T-helper 17 cell (primary cell): Measurements from ENCODE around the gene AGBL1. TPM values are rescaled to one million over a fixed set of nuclear protein-coding genes. Genes with fewer than 3 reads are reported as not detected.

ENCODE experiments used
- ATAC-seq: fragments of 150-1000 bp; cut with Tn5 transposase; 2 replicates; pipeline ENCODE4 v1.10.0; 2021; ENCODE audit warnings: mild to moderate bottlenecking, moderate library complexity
- DNase-seq, 3 donors: peaks; one replicate each; pipeline versions ENCODE4 v3.0.0 to v3.0.0-alpha.2; 2020 to 2021
- H3K9me3 ChIP-seq: one replicate; pipeline ENCODE4 v1.7.0; 2013; ENCODE audit warnings: low read length, mild to moderate bottlenecking; ENCODE audit not compliant: control insufficient read depth, poor library complexity, severe bottlenecking
- H3K27ac Mint-ChIP-seq: one replicate; pipeline ENCODE4 v1.8.0; 2022; ENCODE audit warnings: mild to moderate bottlenecking, moderate library complexity, mixed read lengths
- H3K27me3 Mint-ChIP-seq: one replicate; pipeline ENCODE4 v1.8.0; 2022; ENCODE audit warnings: mixed read lengths
- H3K36me3 Mint-ChIP-seq: one replicate; pipeline ENCODE4 v1.8.0; 2022; ENCODE audit warnings: low read depth, mixed read lengths
- H3K4me1 Mint-ChIP-seq: one replicate; pipeline ENCODE4 v1.8.0; 2022; ENCODE audit warnings: mild to moderate bottlenecking, mixed read lengths
- H3K4me3 Mint-ChIP-seq: one replicate; pipeline ENCODE4 v1.8.0; 2022; ENCODE audit warnings: mild to moderate bottlenecking, moderate library complexity, mixed read lengths
- total RNA-seq, 4 donors: library from RNA in 2 of 4; stranded (reverse) in 2 of 4; gene quantifications; one replicate each; pipeline ENCODE4 v1.2.3 and lab custom pipeline; 2022 to 2026

AGBL1 gene
- total RNA-seq, 2 donors from 2014 or later, result not detected

DNA sequence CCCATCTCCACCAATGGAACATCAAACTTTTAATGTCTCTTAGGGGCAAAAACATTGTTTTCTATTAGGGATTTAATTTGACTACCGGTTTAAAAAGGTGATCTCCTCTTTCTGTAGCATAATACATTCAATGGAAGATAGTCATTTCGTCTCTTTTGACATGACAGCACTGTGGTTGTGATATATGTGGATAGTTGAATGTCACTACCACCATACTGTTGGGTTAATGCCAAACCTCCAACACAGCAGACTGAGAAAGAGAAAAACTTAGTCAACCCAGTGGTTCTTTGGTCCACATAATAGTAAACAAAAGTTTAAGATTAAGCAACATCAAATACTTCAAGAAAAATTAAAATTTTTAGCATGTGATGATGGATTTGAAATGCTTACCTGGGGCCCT, 530.4 kb downstream of the AGBL1 start:
- DNase-seq, result no peak
- H3K9me3 ChIP-seq, result no peaks in the 10 kb centered on the region
- peaks cover under 1% of the 10 kb centered on the region for H3K36me3 Mint-ChIP-seq
- peak overlapping the region; percentile 17 for H3K27ac Mint-ChIP-seq
- no peaks in the 10 kb centered on the region for H3K27me3 Mint-ChIP-seq
- peaks cover 27% of the 10 kb centered on the region for H3K4me1 Mint-ChIP-seq
- H3K4me3 Mint-ChIP-seq, result no peak overlapping the region
- no peak for ATAC-seq

DNA sequence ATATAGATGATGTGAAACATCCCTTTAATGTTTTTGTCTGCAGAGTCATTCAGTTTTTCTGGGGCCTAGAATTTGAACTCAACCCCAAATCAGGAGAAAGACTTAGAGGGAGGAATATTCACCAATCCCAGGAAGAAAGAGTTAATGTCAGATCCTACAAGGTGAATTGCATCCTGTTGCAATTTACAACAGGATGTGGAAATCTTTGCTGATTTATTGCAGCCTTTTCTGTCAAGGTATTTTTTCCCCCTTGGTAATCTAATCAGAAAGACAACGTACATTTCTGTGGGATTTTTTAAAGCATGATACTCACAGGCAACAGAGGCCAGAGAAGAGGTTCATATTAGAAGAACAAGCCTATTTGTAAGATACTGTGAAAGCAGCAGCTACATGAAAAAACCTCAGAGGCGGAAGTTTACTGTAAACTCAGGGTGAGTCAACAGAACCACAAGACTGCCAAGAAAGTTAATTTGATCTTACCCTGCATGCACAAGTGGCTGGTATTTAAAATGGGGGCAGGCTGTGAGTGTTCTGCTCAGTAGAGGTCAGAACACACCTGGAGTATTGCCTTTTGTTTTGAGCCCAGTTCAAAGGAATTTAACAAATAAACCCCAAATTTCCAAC, 531.9 kb downstream of the AGBL1 start:
- peaks cover 3% of the 10 kb centered on the region for H3K36me3 Mint-ChIP-seq
- ATAC-seq (peak; percentile 94), DNase-seq (no peak)
- H3K4me1 Mint-ChIP-seq, result peaks cover 41% of the 10 kb centered on the region
- H3K27ac Mint-ChIP-seq, result peak overlapping the region; percentile 79
- H3K4me3 Mint-ChIP-seq, result peak overlapping the region; percentile 19
- H3K9me3 ChIP-seq, result no peaks in the 10 kb centered on the region
- no peaks in the 10 kb centered on the region for H3K27me3 Mint-ChIP-seq

DNA sequence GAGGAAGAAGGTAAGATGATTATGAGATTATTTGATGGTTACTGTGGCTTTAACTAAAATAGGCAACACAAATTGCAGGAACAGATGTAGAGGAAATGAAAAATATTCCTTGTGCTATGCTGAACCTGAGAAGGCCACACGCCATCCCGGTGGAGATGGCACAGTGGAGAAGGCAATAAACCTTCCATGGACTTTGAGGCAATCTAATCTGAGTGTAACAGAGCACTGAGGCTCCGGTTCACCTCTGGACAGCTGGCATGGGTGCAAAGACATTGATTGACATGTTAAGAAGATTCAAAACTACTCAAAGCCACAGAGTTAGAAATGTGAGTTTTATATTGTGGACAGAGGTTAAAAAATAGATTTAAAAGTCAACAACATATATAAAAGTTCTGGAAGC, 535.7 kb downstream of the AGBL1 start:
- Mint-ChIP-seq H3K4me1 (peaks cover 51% of the 10 kb centered on the region), H3K27ac (peak overlapping the region; percentile 79), H3K4me3 (peak overlapping the region; percentile 55), H3K36me3 (peaks cover 5% of the 10 kb centered on the region), H3K27me3 (no peaks in the 10 kb centered on the region)
- ATAC-seq, result no peak
- DNase-seq, result no peak
- no peaks in the 10 kb centered on the region for H3K9me3 ChIP-seq

DNA sequence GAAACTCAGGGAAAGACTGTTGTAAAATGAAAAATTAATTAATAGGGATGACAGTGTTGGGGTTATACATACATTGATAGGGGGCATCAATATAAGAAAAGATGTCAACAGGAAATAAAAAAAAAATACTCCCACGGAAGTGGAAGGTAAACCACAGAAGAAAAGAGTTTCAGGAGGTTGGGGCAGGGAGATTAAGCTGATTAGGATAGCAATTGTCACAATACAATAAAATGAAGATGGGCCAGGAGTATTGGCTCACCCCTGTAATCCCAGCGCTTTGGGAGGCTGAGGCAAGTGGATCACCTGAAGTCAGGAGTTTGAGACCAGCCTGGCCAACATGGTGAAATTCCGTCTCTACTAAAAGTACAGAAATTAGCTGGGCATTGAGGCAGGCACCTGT, 536.1 kb downstream of the AGBL1 start:
- peaks cover 53% of the 10 kb centered on the region for H3K4me1 Mint-ChIP-seq
- no peak for DNase-seq
- H3K27ac Mint-ChIP-seq, result peak overlapping the region; percentile 79
- H3K36me3 Mint-ChIP-seq, result peaks cover 5% of the 10 kb centered on the region
- H3K27me3 Mint-ChIP-seq, result no peaks in the 10 kb centered on the region
- H3K9me3 ChIP-seq, result no peaks in the 10 kb centered on the region
- peak; percentile 41 for ATAC-seq
- H3K4me3 Mint-ChIP-seq, result peak overlapping the region; percentile 55

DNA sequence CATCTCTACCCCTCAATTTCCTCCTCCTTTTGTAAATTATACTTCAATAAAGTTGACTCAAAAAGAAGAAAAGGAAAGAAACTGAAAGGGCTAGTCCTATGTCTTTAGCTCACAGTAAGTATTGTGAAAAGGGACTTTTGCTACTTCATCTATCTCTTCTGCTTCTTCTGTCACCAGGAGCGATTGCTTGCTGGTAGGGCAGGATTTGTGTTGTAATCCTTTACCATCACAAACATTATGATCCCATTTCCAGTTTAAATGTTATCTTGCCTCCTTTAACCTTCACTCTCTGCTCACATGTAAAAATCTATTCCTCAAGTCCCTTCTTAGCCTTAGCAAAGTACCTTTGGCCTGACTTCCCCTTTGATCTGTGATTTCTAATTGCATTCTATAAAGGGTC, 537.1 kb downstream of the AGBL1 start:
- ATAC-seq (no peak), DNase-seq (no peak)
- no peaks in the 10 kb centered on the region for H3K9me3 ChIP-seq
- H3K27ac Mint-ChIP-seq, result peak overlapping the region; percentile 65
- H3K27me3 Mint-ChIP-seq, result no peaks in the 10 kb centered on the region
- H3K4me3 Mint-ChIP-seq, result peak overlapping the region; percentile 42
- H3K4me1 Mint-ChIP-seq, result peaks cover 50% of the 10 kb centered on the region
- peaks cover 5% of the 10 kb centered on the region for H3K36me3 Mint-ChIP-seq

DNA sequence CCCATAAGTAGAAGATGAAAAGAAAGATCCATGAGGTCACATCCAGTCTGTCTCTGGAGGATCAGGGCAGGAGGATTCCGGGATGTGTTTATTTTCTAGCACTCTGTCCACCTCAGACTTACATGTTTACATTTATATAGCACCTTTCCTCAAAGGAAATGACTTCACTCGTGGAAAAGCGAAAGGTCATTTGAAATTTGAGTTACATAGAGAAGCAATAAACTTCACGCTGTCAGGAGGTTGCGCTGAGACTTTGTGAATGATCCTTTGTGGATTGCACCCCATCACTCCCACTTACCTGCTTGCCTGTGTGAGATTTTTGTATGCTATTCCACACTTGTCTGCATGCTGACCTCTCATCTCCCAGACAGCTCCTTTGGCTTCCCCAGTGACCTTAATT, 540.5 kb downstream of the AGBL1 start:
- Mint-ChIP-seq H3K36me3 (peaks cover 4% of the 10 kb centered on the region), H3K4me3 (no peak overlapping the region), H3K27me3 (no peaks in the 10 kb centered on the region), H3K27ac (peak overlapping the region; percentile 76), H3K4me1 (peaks cover 39% of the 10 kb centered on the region)
- H3K9me3 ChIP-seq, result no peaks in the 10 kb centered on the region
- DNase-seq (no peak), ATAC-seq (no peak)

DNA sequence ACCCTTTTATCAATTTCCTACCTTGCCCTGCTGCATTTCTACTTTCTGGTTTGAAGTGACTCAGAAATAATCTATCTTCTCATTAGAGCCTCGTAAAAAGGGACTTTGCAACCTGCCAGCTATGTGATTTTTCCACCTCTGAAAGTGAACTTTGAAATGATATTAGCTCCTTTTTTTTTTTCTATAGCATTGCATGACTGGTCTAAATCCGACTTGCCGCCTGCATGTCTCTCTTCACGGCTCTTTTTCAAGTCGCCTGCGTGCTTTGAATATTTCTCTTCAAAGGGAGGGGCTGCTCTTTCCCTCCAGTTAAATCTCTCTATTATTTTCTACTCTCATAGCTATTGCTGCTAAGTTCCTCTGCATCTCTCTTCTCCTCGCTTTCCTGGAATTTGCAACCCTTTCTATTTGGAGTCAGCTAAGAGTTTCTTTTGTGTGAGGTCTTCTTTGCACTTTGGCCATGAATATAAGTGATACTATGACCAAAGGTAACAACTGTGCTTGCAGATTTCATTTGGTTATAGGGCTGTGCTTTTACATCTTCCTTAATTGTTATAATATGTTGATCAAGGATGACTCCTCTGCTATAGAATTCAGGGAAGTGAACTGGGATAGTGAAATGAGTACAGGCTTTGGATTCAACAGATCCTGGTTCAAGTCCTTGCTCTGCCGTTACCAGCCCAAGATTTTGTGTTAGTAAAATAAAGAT, 541.1 kb downstream of the AGBL1 start:
- no peak for DNase-seq
- no peak overlapping the region for H3K27ac Mint-ChIP-seq
- peaks cover 32% of the 10 kb centered on the region for H3K4me1 Mint-ChIP-seq
- no peak overlapping the region for H3K4me3 Mint-ChIP-seq
- H3K36me3 Mint-ChIP-seq, result peaks cover 2% of the 10 kb centered on the region
- H3K27me3 Mint-ChIP-seq, result no peaks in the 10 kb centered on the region
- H3K9me3 ChIP-seq, result no peaks in the 10 kb centered on the region
- ATAC-seq, result no peak

DNA sequence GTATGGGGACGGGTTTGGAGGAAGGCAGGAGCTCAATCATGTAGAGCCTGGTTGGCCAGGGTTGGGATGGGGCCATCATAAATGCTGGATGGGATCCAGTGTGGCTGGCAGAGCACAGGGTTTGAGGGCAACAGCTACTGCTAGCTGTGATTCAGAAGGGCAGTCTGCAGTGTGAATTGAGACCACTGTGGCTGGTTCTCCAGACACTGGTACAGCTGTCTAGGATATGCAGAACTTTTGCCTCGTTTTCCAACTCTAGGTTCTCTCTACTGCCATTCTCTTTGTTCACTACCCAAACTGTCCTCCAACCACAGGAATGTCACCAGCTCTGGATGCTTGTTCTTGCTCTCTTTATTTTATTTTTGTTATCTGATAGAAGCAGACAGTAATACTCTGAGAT, 543.6 kb downstream of the AGBL1 start:
- DNase-seq (no peak), ATAC-seq (no peak)
- H3K4me3 Mint-ChIP-seq, result no peak overlapping the region
- H3K27ac Mint-ChIP-seq, result no peak overlapping the region
- no peaks in the 10 kb centered on the region for H3K36me3 Mint-ChIP-seq
- H3K9me3 ChIP-seq, result no peaks in the 10 kb centered on the region
- H3K4me1 Mint-ChIP-seq, result peaks cover 19% of the 10 kb centered on the region
- no peaks in the 10 kb centered on the region for H3K27me3 Mint-ChIP-seq

DNA sequence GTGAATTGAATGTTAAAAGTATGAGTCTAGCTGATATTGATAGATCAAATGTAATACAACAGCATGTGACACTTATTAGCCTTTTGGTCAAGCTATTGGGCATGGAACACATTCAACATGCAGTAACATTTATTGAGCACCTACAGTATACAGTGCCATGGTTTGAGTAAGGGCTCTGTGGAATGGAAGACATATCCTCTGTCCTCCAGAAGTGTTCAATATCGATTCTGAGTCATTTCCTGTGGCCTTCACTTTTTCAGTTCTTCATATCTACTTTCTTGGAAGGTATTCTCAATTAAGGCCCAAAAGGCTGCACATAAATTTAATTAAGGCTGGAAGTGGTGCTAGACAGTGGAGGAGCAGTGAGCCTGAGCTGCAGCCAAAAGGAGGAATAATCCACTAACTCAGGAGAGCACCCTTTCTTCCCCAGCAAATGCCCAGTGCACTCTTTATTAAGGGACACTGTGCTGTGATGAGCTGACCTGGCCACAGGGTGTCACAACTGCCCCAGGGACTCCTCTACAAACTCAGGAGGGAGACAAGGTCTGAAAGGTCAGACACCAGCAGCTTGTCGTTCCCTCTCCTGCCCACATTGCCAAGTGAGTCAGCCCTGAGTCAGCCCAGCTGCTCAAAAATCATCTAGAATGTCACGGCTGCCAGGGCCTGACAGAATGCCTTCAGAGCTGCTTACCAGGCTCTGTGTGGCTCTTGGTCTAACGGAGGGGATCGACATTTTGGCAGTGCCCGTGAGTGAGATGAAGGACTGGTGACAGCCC, 544.8 kb downstream of the AGBL1 start:
- H3K9me3 ChIP-seq, result no peaks in the 10 kb centered on the region
- H3K27ac Mint-ChIP-seq, result peak overlapping the region; percentile 65
- H3K36me3 Mint-ChIP-seq, result no peaks in the 10 kb centered on the region
- peaks cover 15% of the 10 kb centered on the region for H3K4me1 Mint-ChIP-seq
- H3K27me3 Mint-ChIP-seq, result no peaks in the 10 kb centered on the region
- DNase-seq (peak in 1 of 3 donors; percentile 8), ATAC-seq (peak; percentile 73)
- H3K4me3 Mint-ChIP-seq, result no peak overlapping the region

DNA sequence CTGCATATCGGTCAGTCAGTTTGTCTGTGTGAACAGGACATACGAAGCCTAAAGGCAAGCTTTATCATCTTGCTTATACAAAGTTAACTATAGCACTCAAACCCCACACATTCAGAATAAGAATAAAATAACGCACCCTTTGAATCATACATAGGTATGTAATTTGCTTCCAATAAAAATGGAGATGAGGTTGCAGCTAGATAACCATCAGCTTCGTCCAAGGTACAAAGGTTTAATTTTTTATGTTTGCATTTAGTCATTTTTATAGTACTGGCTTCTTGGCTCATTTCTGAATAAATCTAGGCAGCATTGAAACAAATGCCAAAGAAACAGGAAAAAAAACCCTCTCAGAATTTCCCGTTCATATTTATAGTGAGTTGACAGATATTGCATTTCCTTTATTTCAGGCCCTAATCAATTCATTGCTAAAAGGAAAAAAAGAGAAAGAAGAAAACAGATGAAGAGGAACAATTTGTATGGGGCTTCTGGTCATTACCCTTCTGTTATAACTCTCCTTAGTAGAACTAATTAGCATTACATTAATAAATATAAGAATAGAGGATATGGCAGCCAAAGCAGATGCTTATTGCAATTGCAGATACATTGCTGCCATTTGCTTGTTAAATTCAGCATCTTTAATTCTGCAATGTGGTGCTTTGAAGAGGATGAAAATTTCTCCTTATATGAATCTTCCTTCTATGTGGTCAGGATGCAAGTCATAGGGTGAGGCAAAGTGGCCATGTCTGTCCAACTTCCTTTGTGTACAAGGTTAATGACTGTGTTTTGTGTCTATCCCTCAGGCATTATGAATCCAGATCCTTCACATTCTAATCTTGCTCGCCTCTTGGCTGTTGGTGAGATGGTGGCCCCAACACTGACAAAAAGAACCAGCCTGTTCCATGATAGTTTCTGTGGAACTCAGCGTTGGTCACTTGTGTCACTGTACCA, 550.0 kb downstream of the AGBL1 start:
- Mint-ChIP-seq H3K27me3 (no peaks in the 10 kb centered on the region), H3K36me3 (no peaks in the 10 kb centered on the region), H3K4me1 (peaks cover under 1% of the 10 kb centered on the region), H3K4me3 (no peak overlapping the region), H3K27ac (no peak overlapping the region)
- no peak for DNase-seq
- no peaks in the 10 kb centered on the region for H3K9me3 ChIP-seq
- no peak for ATAC-seq

DNA sequence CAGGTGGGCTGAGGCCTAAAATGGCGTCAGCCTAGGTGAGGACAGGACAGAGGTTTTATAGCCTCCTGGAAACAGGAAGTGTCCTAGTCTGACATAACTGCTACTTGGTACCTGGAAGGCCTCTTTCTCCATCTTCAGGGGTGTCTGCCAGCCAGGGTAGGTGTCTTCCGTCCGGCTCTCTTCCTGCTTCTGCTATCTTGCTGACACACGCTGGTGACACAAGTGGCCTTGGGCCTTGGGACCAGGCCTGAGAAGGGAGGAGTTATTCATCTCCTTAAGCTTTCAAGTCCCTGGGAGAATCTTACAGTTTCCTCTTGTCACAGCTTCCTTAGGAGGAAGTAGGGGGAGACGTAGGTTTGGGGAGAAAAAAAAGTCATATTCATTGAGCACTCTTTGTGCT, 551.3 kb downstream of the AGBL1 start:
- no peak for ATAC-seq
- no peaks in the 10 kb centered on the region for H3K4me1 Mint-ChIP-seq

DNA sequence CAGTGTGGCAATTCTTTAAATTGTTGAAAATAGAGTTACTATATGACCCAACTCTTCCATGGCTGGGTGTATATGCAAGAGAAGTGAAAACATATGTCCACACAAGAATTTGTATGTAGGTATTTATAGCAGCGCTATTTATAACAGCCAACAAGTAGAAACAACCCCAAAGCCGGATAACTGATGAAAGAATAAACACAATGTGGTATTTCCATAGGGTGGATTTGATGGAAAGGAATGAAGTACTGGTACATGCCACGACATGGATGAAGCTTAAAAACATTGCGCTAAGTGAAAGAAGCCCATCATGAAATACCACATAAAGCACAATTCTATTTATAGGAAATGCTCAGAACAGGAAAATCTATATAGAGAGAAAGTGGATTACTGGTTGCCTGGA, 554.5 kb downstream of the AGBL1 start:
- Mint-ChIP-seq H3K4me3 (no peak overlapping the region), H3K4me1 (no peaks in the 10 kb centered on the region), H3K27ac (no peak overlapping the region), H3K27me3 (no peaks in the 10 kb centered on the region), H3K36me3 (no peaks in the 10 kb centered on the region)
- DNase-seq (no peak), ATAC-seq (no peak)
- no peaks in the 10 kb centered on the region for H3K9me3 ChIP-seq

More for the DNA sequence above, 551.3 kb downstream of the AGBL1 start:
- Mint-ChIP-seq H3K36me3 (no peaks in the 10 kb centered on the region), H3K27me3 (no peaks in the 10 kb centered on the region), H3K4me3 (no peak overlapping the region), H3K27ac (no peak overlapping the region)
- no peaks in the 10 kb centered on the region for H3K9me3 ChIP-seq
- no peak for DNase-seq
